LNCAP (cell line): ENCODE measurements around the gene DHDH.

ENCODE experiments used
- CTCF ChIP-seq: fragments of 450-650 bp; IDR thresholded peaks from 2 replicates; pipeline ENCODE4 v1.5.1; 2017; ENCODE audit warnings: mild to moderate bottlenecking

Gene DHDH

GRCh38 chr19:48987323-48987722 lies 53.8 kb downstream of the DHDH start:
- no peak for TF ChIP-seq CTCF

- TF ChIP-seq CTCF = no peak
These were observed 54.8 kb downstream of the DHDH start for GRCh38 chr19:48988286-48988685.

- TF ChIP-seq CTCF = no peak
These were observed 55.4 kb downstream of the DHDH start for GRCh38 chr19:48988860-48989259.

- TF ChIP-seq CTCF = no peak
These were observed 56.3 kb downstream of the DHDH start for GRCh38 chr19:48989701-48990291.

- no peak for TF ChIP-seq CTCF
These were observed 56.9 kb downstream of the DHDH start for GRCh38 chr19:48990400-48990799.

GRCh38 chr19:48991011-48991609 lies 57.6 kb downstream of the DHDH start:
- no peak for TF ChIP-seq CTCF

- no peak for TF ChIP-seq CTCF
These were observed 58.5 kb downstream of the DHDH start for GRCh38 chr19:48991873-48992580.
